Peyer's patch (tissue), 4 donors: ENCODE data around the gene CSNK2B.
"Not testable (repeated sequence)": the region's sequence is repeated elsewhere in the genome, so short reads cannot be mapped to it uniquely, and the experiment has no call there.

Source experiments
- CTCF ChIP-seq, 6 experiments: fragments of 450-650 bp in 4 of 6; fragments of 200-600 bp in 2 of 6; sonication (generic) in 1 of 6; IDR thresholded peaks; one replicate each; pipeline ENCODE4 v1.5.1; 2017 to 2019; ENCODE audit warnings: antibody characterized with exemption in 6 of 6, mild to moderate bottlenecking in 3 of 6, moderate library complexity in 1 of 6
- POLR2A ChIP-seq, 2 donors: fragments of 450-650 bp; IDR thresholded peaks; one replicate each; pipeline ENCODE4 v1.5.1; 2017; ENCODE audit warnings: antibody characterized with exemption in 2 of 2, mild to moderate bottlenecking in 2 of 2, moderate library complexity in 2 of 2

DNA sequence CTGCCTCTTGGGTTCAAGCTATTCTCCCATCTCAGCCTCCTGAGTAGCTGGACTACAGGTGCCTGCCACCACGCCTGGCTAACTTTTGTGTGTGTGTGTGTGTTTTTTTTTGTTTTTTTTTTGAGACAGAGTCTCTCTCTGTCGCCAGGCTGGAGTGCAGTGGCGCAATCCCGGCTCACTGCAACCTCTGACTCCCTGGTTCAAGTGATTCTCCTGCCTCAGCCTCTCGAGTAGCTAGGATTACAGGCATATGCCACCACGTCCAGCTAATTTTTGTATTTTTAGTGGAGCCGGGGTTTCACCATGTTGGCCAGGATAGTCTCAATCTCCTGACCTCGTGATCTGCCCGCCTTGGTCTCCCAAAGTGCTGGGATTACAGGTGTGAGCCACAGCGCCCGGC is 43.3 kb downstream of the CSNK2B start:
- TF ChIP-seq CTCF, POLR2A (IDR thresholded peaks at IDR 0.05): not testable (repeated sequence)
